HG03442 (cell line): ENCODE results near the gene GPR171.
A peak's percentile ranks its signal among the peaks of the same experiment; 100 is the strongest.

Experiments
- ATAC-seq: cut with Tn5 transposase; IDR thresholded peaks from one replicate; pipeline ENCODE4 v1.9.1; 2021; ENCODE audit warnings: mild to moderate bottlenecking, moderate library complexity; ENCODE audit not compliant: unreplicated experiment

The GPR171 gene

GRCh38 chr3:151213881-151214280, 10.9 kb upstream of the GPR171 start:
- no peak for ATAC-seq

- no peak for ATAC-seq
Observed at GRCh38 chr3:151213151-151213550, 10.1 kb upstream of the GPR171 start.

GRCh38 chr3:151210676-151211381, 7.8 kb upstream of the GPR171 start:
- ATAC-seq, result peak; percentile 73

GRCh38 chr3:151209654-151210053, 6.6 kb upstream of the GPR171 start:
- ATAC-seq, result no peak

- no peak for ATAC-seq
Observed at GRCh38 chr3:151206201-151206600, 3.2 kb upstream of the GPR171 start.

- ATAC-seq, result no peak
Observed at GRCh38 chr3:151205482-151205881, 2.5 kb upstream of the GPR171 start.

GRCh38 chr3:151204530-151205402, 1.8 kb upstream of the GPR171 start:
- ATAC-seq, result no peak

GRCh38 chr3:151201051-151201730, 1.8 kb downstream of the GPR171 start:
- ATAC-seq, result no peak

- no peak for ATAC-seq
Observed at GRCh38 chr3:151200586-151200985, 2.4 kb downstream of the GPR171 start.

GRCh38 chr3:151199554-151200438, 3.2 kb downstream of the GPR171 start:
- ATAC-seq, result no peak

- ATAC-seq, result no peak
Observed at GRCh38 chr3:151198849-151199248, 4.2 kb downstream of the GPR171 start.

- no peak for ATAC-seq
Observed at GRCh38 chr3:151197981-151198767, 4.8 kb downstream of the GPR171 start.

- ATAC-seq, result no peak
Observed at GRCh38 chr3:151197228-151197627, 5.8 kb downstream of the GPR171 start.

- no peak for ATAC-seq
Observed at GRCh38 chr3:151196434-151196833, 6.6 kb downstream of the GPR171 start.

- no peak for ATAC-seq
Observed at GRCh38 chr3:151195826-151196225, 7.2 kb downstream of the GPR171 start.

GRCh38 chr3:151192545-151192944, 10.5 kb downstream of the GPR171 start:
- no peak for ATAC-seq

GRCh38 chr3:151191095-151191494, 11.9 kb downstream of the GPR171 start:
- no peak for ATAC-seq

- ATAC-seq, result no peak
Observed at GRCh38 chr3:151183265-151183671, 19.7 kb downstream of the GPR171 start.

- no peak for ATAC-seq
Observed at GRCh38 chr3:151182349-151183079, 20.5 kb downstream of the GPR171 start.
